ENCODE results near the gene BAMBI.

- TF ChIP-seq CTCF (IDR thresholded peaks at IDR 0.05 in 8 of 11, conservative IDR thresholded peaks at IDR 0.05 in 3 of 11) (no peak), POLR2A (IDR thresholded peaks at IDR 0.05) (no peak)
These were observed 40.0 kb upstream of the BAMBI start for GRCh38 chr10:28637346-28637745.

Data from spleen (tissue), 7 donors.